HEK293T (cell line): Measurements from ENCODE around the gene MC1R.
"Not testable (repeated sequence)": the region's sequence is repeated elsewhere in the genome, so short reads cannot be mapped to it uniquely, and the experiment has no call there.

Experiments used
- CTCF ChIA-PET: fragments of 350-600 bp; formaldehyde crosslinking; extraction: SDS; loops from one replicate; lab custom pipeline; 2021; ENCODE audit warnings: antibody characterized with exemption, inconsistent platforms; lab: Yijun Ruan, JAX
- POLR2A ChIA-PET: fragments of 350-600 bp; formaldehyde crosslinking; extraction: SDS; loops from one replicate; lab custom pipeline; 2020; ENCODE audit warnings: antibody characterized with exemption, inconsistent platforms; lab: Yijun Ruan, JAX
- DNase-seq: peaks from one replicate; pipeline ENCODE4 v3.0.0; 2012; ENCODE audit warnings: mixed read lengths; ENCODE audit errors: extremely low spot score
- ARNT ChIP-seq: fragments of 450-650 bp; IDR thresholded peaks from 2 replicates; pipeline ENCODE4 v1.6.1; 2017; ENCODE audit warnings: mild to moderate bottlenecking
- BHLHE40 ChIP-seq: fragments of 450-650 bp; IDR thresholded peaks from 2 replicates; pipeline ENCODE4 v1.6.1; 2016; ENCODE audit warnings: mild to moderate bottlenecking, moderate library complexity, borderline replicate concordance
- CTBP1 ChIP-seq: fragments of 450-650 bp; IDR thresholded peaks from 2 replicates; pipeline ENCODE4 v1.6.1; 2016; ENCODE audit warnings: borderline replicate concordance
- ELF4 ChIP-seq: fragments of 450-650 bp; IDR thresholded peaks from 2 replicates; pipeline ENCODE4 v1.6.1; 2017; ENCODE audit warnings: antibody characterized with exemption
- FOXA1 ChIP-seq: fragments of 450-650 bp; IDR thresholded peaks from 2 replicates; pipeline ENCODE4 v1.6.1; 2016; ENCODE audit warnings: mild to moderate bottlenecking
- FOXK2 ChIP-seq: fragments of 450-650 bp; IDR thresholded peaks from 2 replicates; pipeline ENCODE4 v1.6.1; 2016; ENCODE audit warnings: mild to moderate bottlenecking
- FOXM1 ChIP-seq: fragments of 450-650 bp; IDR thresholded peaks from 2 replicates; pipeline ENCODE4 v1.6.1; 2017; ENCODE audit warnings: mild to moderate bottlenecking, borderline replicate concordance
- HDGF ChIP-seq: fragments of 450-650 bp; IDR thresholded peaks from 2 replicates; pipeline ENCODE4 v1.6.1; 2017; ENCODE audit warnings: antibody characterized with exemption, borderline replicate concordance
- L3MBTL2 ChIP-seq: fragments of 450-650 bp; conservative IDR thresholded peaks from 2 replicates; pipeline ENCODE4 v1.6.1; 2016; ENCODE audit warnings: mild to moderate bottlenecking
- LEF1 ChIP-seq: fragments of 450-650 bp; IDR thresholded peaks from 2 replicates; pipeline ENCODE4 v1.6.1; 2017; ENCODE audit warnings: mild to moderate bottlenecking, borderline replicate concordance
- NFRKB ChIP-seq: fragments of 450-650 bp; IDR thresholded peaks from 2 replicates; pipeline ENCODE4 v1.6.1; 2016; ENCODE audit warnings: mild to moderate bottlenecking, moderate library complexity
- SP1 ChIP-seq: fragments of 450-650 bp; IDR thresholded peaks from 2 replicates; pipeline ENCODE4 v1.6.1; 2017
- SUZ12 ChIP-seq: fragments of 450-650 bp; IDR thresholded peaks from 2 replicates; pipeline ENCODE4 v1.6.1; 2016; ENCODE audit warnings: mild to moderate bottlenecking
- TARDBP ChIP-seq: fragments of 450-650 bp; IDR thresholded peaks from 2 replicates; pipeline ENCODE4 v1.6.1; 2016
- ZNF384 ChIP-seq: fragments of 450-650 bp; IDR thresholded peaks from 2 replicates; pipeline ENCODE4 v1.6.1; 2016
- TF ChIP-seq, protein P1 (sequence below): fragments of 450-650 bp; IDR thresholded peaks from 2 replicates; pipeline ENCODE4 v1.6.1; 2016

MC1R gene

DNA sequence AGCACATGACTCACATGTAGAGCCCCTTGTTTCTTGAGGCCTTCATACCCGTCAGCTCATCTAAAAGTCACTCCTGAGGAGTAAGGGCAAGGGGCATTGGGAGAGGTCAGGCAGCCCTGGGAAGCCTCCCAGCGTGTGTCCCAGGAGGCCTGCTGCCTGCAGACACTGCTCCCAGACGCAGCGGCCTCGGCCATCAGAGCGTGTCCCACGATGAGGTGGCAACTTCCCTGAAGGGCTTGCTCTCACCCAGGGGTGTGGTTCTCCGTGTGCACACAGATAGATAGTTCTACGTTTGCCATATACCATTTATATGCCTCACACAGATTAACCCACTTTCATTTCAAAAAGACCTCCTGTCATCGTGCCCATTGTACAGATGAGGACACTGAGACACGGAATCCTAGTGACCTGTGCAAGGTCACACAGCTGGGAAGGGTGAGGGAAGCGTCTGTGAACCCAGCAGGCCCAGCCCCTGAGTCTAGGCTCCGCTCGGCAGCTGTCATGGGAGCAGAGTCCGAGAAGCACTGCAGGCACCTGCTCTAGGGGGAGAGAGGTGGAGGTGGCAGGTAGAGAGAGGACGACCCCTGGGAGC lies 12.7 kb downstream of the MC1R start:
- DNase-seq, result no peak
- CTCF ChIA-PET, result no interaction called here
- TF ChIP-seq SP1 (no peak), FOXA1 (no peak), L3MBTL2 (no peak), ARNT (no peak), LEF1 (no peak), HDGF (no peak), ZNF384 (no peak), CTBP1 (no peak), ELF4 (no peak), FOXM1 (no peak), BHLHE40 (no peak), TARDBP (no peak), NFRKB (no peak), FOXK2 (no peak), SUZ12 (no peak)
- TF ChIP-seq, protein P1, sequence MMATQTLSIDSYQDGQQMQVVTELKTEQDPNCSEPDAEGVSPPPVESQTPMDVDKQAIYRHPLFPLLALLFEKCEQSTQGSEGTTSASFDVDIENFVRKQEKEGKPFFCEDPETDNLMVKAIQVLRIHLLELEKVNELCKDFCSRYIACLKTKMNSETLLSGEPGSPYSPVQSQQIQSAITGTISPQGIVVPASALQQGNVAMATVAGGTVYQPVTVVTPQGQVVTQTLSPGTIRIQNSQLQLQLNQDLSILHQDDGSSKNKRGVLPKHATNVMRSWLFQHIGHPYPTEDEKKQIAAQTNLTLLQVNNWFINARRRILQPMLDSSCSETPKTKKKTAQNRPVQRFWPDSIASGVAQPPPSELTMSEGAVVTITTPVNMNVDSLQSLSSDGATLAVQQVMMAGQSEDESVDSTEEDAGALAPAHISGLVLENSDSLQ, result no peak
- POLR2A ChIA-PET, result interaction anchor here (1.9 kb wide), 1 partner anchor 9 kb away, joined by 7 read pairs; the partner anchor contains the start of gene TUBB3

DNA sequence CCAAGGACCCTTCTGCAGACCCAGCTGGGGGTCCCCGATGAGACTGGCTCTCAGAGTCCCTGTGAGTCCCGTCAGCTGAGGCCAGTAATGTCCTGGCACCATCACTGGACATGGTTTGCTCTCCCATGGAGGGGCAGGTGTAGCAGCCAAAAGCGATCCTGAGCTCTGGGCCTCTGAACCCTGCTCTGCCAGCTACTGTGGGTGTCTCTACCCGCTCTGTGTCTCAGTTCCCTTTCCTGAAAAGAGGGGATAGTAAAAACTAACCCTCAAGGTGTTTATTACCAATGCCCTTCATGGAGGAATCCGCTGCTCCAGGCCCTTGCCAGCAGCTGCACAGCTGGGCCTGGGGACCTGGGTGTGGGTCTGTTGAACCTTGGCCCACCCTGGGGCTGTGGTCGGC lies 13.3 kb downstream of the MC1R start:
- no peak for DNase-seq
- CTCF ChIA-PET, result no interaction called here
- TF ChIP-seq ZNF384, result no peak
- no peak for TF ChIP-seq SUZ12
- no peak for TF ChIP-seq LEF1
- no peak for TF ChIP-seq ELF4
- TF ChIP-seq FOXK2, result no peak
- POLR2A ChIA-PET, result interaction anchor here (1.9 kb wide), 1 partner anchor 10 kb away, joined by 7 read pairs; the partner anchor contains the start of gene TUBB3

- POLR2A ChIA-PET, DNase-seq, CTCF ChIA-PET: not testable (repeated sequence)
Measured at GRCh38 chr16:89934019-89934418, 15.4 kb downstream of the MC1R start.

DNA sequence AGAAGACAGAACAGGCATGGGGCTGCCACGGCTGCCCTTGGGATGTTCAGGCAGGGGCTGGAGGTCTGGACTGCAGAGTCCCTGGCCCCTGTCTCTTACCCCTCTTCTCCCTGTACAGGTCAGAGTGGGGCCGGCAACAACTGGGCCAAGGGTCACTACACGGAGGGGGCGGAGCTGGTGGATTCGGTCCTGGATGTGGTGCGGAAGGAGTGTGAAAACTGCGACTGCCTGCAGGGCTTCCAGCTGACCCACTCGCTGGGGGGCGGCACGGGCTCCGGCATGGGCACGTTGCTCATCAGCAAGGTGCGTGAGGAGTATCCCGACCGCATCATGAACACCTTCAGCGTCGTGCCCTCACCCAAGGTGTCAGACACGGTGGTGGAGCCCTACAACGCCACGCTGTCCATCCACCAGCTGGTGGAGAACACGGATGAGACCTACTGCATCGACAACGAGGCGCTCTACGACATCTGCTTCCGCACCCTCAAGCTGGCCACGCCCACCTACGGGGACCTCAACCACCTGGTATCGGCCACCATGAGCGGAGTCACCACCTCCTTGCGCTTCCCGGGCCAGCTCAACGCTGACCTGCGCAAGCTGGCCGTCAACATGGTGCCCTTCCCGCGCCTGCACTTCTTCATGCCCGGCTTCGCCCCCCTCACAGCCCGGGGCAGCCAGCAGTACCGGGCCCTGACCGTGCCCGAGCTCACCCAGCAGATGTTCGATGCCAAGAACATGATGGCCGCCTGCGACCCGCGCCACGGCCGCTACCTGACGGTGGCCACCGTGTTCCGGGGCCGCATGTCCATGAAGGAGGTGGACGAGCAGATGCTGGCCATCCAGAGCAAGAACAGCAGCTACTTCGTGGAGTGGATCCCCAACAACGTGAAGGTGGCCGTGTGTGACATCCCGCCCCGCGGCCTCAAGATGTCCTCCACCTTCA lies 16.2 kb downstream of the MC1R start:
- CTCF ChIA-PET, result no interaction called here
- TF ChIP-seq FOXM1, result no peak
- no peak for TF ChIP-seq FOXK2
- TF ChIP-seq ZNF384, result no peak
- no peak for TF ChIP-seq LEF1
- TF ChIP-seq HDGF, result no peak
- TF ChIP-seq ARNT, result no peak
- TF ChIP-seq CTBP1, result no peak
- TF ChIP-seq FOXA1, result no peak
- TF ChIP-seq SP1, result no peak
- no peak for TF ChIP-seq TARDBP
- TF ChIP-seq NFRKB, result no peak
- no peak for TF ChIP-seq BHLHE40
- POLR2A ChIA-PET, result interaction anchor here (1.0 kb wide), 1 partner anchor 38 kb away, joined by 4 read pairs; no protein-coding TSS in a partner anchor
- DNase-seq, result no peak

DNA sequence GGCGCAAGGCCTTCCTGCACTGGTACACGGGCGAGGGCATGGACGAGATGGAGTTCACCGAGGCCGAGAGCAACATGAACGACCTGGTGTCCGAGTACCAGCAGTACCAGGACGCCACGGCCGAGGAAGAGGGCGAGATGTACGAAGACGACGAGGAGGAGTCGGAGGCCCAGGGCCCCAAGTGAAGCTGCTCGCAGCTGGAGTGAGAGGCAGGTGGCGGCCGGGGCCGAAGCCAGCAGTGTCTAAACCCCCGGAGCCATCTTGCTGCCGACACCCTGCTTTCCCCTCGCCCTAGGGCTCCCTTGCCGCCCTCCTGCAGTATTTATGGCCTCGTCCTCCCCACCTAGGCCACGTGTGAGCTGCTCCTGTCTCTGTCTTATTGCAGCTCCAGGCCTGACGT lies 17.0 kb downstream of the MC1R start:
- POLR2A ChIA-PET, result interaction anchor here (1.0 kb wide), 1 partner anchor 38 kb away, joined by 4 read pairs; no protein-coding TSS in a partner anchor
- DNase-seq, CTCF ChIA-PET: not testable (repeated sequence)

DNA sequence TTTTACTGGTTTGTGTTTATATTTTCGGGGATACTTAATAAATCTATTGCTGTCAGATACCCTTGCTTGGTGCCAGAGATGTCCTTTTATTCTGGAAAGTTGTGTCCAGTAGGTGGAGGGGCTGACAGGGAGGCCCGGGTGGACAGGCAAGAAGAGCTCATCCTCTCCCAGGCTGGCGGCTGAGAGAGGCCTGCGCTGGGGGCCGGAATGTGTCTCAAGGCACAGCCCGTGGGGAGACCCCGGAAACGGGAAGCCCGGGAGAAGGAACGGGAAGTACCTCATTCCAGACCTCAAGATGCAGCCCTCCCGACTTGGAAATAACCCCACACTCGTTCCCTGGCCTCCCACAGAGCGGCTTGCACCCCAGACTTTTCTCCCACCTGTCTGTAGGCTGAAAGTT lies 17.4 kb downstream of the MC1R start:
- POLR2A ChIA-PET, result interaction anchor here (1.0 kb wide), 1 partner anchor 37 kb away, joined by 4 read pairs; no protein-coding TSS in a partner anchor
- TF ChIP-seq SP1 (no peak), LEF1 (no peak), FOXK2 (no peak), FOXA1 (no peak), FOXM1 (no peak), ELF4 (no peak), ARNT (no peak), SUZ12 (no peak), NFRKB (no peak), ZNF384 (no peak)
- TF ChIP-seq, protein P1, result no peak
- no peak for DNase-seq
- CTCF ChIA-PET, result no interaction called here

- POLR2A ChIA-PET, result no interaction called here
- CTCF ChIA-PET, result no interaction called here
- DNase-seq, result no peak
- TF ChIP-seq, protein P1, result no peak
- TF ChIP-seq FOXK2 (no peak), LEF1 (no peak), ZNF384 (no peak), BHLHE40 (no peak), SUZ12 (no peak), HDGF (no peak), SP1 (no peak)
Measured at GRCh38 chr16:89936508-89936907, 17.8 kb downstream of the MC1R start.
